ENCODE measurements around the gene MYLK4.

The MYLK4 gene

DNA sequence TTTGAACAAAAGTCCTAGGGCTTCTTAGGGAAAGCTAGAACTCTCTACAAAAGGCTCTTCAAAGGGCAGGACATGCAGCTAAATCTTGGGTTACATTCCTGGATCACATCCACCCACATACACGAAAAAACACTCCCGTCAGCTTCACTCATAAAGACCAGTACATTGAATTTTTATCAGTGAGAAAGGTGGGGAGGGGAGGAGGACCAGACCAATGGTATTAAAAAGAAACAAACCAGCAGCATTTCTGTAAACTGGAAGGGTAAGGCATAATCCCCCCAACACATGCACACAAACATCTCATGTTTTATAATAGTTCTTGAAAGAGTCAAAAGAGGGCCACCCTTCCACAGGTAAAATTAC is 31.6 kb downstream of the MYLK4 start:
- H3K79me2 ChIP-seq (ENCODE audit: insufficient read depth, low read length) = no peaks in the 10 kb centered on the region
- peaks cover 14% of the 10 kb centered on the region for H3K4me1 ChIP-seq (ENCODE audit: insufficient read depth, low read length, poor library complexity, severe bottlenecking)

DNA sequence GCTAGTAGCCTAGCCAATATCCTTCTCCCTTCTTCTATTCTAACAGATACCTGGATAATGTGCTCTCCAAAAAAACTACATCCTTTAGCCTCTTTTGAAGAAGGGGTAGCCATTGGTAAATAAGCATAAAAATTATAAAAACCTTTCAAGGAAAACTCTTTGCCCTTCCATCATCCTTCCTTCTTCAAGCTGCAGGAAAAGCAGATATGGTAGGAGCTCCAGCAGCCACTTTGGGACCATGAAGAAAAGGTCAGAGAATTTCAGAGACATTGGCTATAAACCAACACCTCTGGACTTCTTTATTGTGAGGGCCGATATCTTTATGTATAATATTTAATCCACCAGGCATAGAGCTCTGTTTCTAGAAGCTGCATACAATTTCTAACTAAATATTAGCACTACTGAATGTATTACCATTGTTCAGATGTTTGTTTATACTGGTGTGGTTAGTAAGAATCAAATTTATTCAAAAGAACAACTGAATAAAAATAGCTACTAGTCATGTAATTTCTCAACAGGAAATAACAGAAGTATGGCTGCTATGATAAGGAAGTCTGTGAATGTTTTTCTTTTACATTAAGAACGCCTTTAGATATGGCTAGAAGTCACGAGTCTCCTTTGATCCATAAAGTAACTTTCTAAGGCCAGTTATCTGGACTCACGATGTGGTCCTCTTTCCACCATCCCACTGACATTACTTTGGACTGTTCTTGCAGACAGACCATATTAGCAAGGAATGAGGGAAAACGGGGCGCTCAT is 32.2 kb downstream of the MYLK4 start:
- peak overlapping the region; percentile 4 for H3K4me3 ChIP-seq (ENCODE audit: low read length, poor library complexity, severe bottlenecking)
- H4K20me1 ChIP-seq (ENCODE audit: insufficient read depth, low read length, poor library complexity, severe bottlenecking) = no peaks in the 10 kb centered on the region
- no peaks in the 10 kb centered on the region for H3K36me3 ChIP-seq (ENCODE audit: insufficient read depth, low read length)
- peak overlapping the region; percentile 48 for H3K4me2 ChIP-seq (ENCODE audit: low read depth, low read length, poor library complexity, severe bottlenecking)
- peaks cover 14% of the 10 kb centered on the region for H3K4me1 ChIP-seq (ENCODE audit: insufficient read depth, low read length, poor library complexity, severe bottlenecking)
- peak overlapping the region; percentile 40 for H2AFZ ChIP-seq (ENCODE audit: low read length)
- no peaks in the 10 kb centered on the region for H3K9me2 ChIP-seq (replicated peaks; ENCODE audit: low read depth, low read length)
- peaks cover 4% of the 10 kb centered on the region; the same call in 1 of the 2 replicates for H3K9me3 ChIP-seq (ENCODE audit: insufficient read depth, low read depth, low read length)
- no peaks in the 10 kb centered on the region for H3K27me3 ChIP-seq (ENCODE audit: insufficient read depth, low read length, poor library complexity, severe bottlenecking)
- no peak overlapping the region for H3K9ac ChIP-seq (ENCODE audit: low read depth, low read length, poor library complexity, severe bottlenecking)
- no peak for TF ChIP-seq EZH2phosphoT487 (IDR thresholded peaks at IDR 0.05; ENCODE audit: borderline replicate concordance)
- TF ChIP-seq, protein P1, sequence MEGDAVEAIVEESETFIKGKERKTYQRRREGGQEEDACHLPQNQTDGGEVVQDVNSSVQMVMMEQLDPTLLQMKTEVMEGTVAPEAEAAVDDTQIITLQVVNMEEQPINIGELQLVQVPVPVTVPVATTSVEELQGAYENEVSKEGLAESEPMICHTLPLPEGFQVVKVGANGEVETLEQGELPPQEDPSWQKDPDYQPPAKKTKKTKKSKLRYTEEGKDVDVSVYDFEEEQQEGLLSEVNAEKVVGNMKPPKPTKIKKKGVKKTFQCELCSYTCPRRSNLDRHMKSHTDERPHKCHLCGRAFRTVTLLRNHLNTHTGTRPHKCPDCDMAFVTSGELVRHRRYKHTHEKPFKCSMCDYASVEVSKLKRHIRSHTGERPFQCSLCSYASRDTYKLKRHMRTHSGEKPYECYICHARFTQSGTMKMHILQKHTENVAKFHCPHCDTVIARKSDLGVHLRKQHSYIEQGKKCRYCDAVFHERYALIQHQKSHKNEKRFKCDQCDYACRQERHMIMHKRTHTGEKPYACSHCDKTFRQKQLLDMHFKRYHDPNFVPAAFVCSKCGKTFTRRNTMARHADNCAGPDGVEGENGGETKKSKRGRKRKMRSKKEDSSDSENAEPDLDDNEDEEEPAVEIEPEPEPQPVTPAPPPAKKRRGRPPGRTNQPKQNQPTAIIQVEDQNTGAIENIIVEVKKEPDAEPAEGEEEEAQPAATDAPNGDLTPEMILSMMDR (conservative IDR thresholded peaks at IDR 0.05; ENCODE audit: low read length) = no peak
- H3K79me2 ChIP-seq (ENCODE audit: insufficient read depth, low read length) = no peaks in the 10 kb centered on the region
- H3F3A ChIP-seq (ENCODE audit: low read depth) = peaks cover 3% of the 10 kb centered on the region; the same call in 1 of the 2 replicates

More for the DNA sequence above, 31.6 kb downstream of the MYLK4 start:
- TF ChIP-seq, protein P1 (conservative IDR thresholded peaks at IDR 0.05; ENCODE audit: low read length) = no peak
- no peak for TF ChIP-seq EZH2phosphoT487 (IDR thresholded peaks at IDR 0.05; ENCODE audit: borderline replicate concordance)
- Histone ChIP-seq H3F3A (ENCODE audit: low read depth) (peaks cover 3% of the 10 kb centered on the region; the same call in 1 of the 2 replicates), H3K4me2 (ENCODE audit: low read depth, low read length, poor library complexity, severe bottlenecking) (peak overlapping the region; percentile 48), H3K4me3 (ENCODE audit: low read length, poor library complexity, severe bottlenecking) (peak overlapping the region; percentile 4), H3K9ac (ENCODE audit: low read depth, low read length, poor library complexity, severe bottlenecking) (no peak overlapping the region), H3K36me3 (ENCODE audit: insufficient read depth, low read length) (no peaks in the 10 kb centered on the region), H3K9me2 (replicated peaks; ENCODE audit: low read depth, low read length) (no peaks in the 10 kb centered on the region), H2AFZ (ENCODE audit: low read length) (peak overlapping the region; percentile 40), H4K20me1 (ENCODE audit: insufficient read depth, low read length, poor library complexity, severe bottlenecking) (no peaks in the 10 kb centered on the region), H3K9me3 (ENCODE audit: insufficient read depth, low read depth, low read length) (peaks cover 4% of the 10 kb centered on the region; the same call in 1 of the 2 replicates), H3K27me3 (ENCODE audit: insufficient read depth, low read length, poor library complexity, severe bottlenecking) (no peaks in the 10 kb centered on the region)

DNA sequence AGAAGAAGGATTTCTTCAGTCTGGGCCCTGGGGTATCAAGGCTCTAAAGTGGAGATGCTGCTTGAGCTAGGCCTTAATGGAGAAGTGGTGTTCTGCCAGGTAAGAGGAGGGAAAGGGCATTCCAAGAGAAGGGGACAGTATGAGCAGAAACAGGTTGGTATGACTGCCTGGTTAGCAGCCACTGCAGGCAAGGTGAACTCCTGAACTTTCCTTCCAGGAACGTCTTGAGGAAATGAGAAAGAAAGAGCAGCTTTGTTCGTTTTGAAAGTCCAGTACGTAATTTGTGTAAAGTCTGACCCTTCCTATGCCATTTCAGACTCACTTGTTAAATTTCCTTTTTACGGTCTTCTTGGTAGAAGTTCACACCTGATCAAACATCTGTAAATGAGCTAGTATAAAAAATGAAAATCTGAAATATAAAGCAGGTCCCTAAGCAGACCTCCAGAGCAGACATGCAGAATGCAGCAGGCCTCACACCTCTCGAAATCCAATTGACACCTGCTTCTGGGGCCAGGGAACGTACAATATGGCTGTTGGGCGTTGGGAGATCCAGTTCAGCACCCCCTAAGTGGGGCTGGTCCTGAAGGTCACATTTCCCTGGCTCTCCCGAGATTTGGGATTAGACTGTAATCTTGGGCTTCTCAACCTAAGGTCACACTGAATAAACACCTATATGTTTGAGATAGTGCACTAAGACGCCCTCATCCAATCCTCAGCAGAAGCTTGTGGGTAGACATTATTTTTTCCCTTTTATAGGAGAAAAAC is 33.6 kb downstream of the MYLK4 start:
- Histone ChIP-seq H3K79me2 (ENCODE audit: insufficient read depth, low read length) (no peaks in the 10 kb centered on the region), H4K20me1 (ENCODE audit: insufficient read depth, low read length, poor library complexity, severe bottlenecking) (no peaks in the 10 kb centered on the region), H3K36me3 (ENCODE audit: insufficient read depth, low read length) (no peaks in the 10 kb centered on the region), H3K9ac (ENCODE audit: low read depth, low read length, poor library complexity, severe bottlenecking) (no peak overlapping the region), H2AFZ (ENCODE audit: low read length) (no peak overlapping the region), H3K4me1 (ENCODE audit: insufficient read depth, low read length, poor library complexity, severe bottlenecking) (peaks cover 14% of the 10 kb centered on the region), H3K9me2 (replicated peaks; ENCODE audit: low read depth, low read length) (no peaks in the 10 kb centered on the region), H3K9me3 (ENCODE audit: insufficient read depth, low read depth, low read length) (peaks cover 3% of the 10 kb centered on the region; the same call in 1 of the 2 replicates), H3K4me3 (ENCODE audit: low read length, poor library complexity, severe bottlenecking) (no peak overlapping the region), H3F3A (ENCODE audit: low read depth) (peaks cover 3% of the 10 kb centered on the region; the same call in 1 of the 2 replicates), H3K27me3 (ENCODE audit: insufficient read depth, low read length, poor library complexity, severe bottlenecking) (no peaks in the 10 kb centered on the region), H3K4me2 (ENCODE audit: low read depth, low read length, poor library complexity, severe bottlenecking) (no peak overlapping the region)
- TF ChIP-seq EZH2phosphoT487 (IDR thresholded peaks at IDR 0.05; ENCODE audit: borderline replicate concordance) = no peak
- TF ChIP-seq, protein P1 (conservative IDR thresholded peaks at IDR 0.05; ENCODE audit: low read length) = no peak

Data from Loucy (cell line).